GM19397 (cell line): Measurements from ENCODE around the gene ANKRD11.
"Not testable (repeated sequence)": the region's sequence is repeated elsewhere in the genome, so short reads cannot be mapped to it uniquely, and the experiment has no call there.

ENCODE experiments used
- ATAC-seq: cut with Tn5 transposase; IDR thresholded peaks from one replicate; pipeline ENCODE4 v1.9.1; 2021; ENCODE audit warnings: mild to moderate bottlenecking, moderate library complexity; ENCODE audit not compliant: unreplicated experiment

The ANKRD11 gene

DNA sequence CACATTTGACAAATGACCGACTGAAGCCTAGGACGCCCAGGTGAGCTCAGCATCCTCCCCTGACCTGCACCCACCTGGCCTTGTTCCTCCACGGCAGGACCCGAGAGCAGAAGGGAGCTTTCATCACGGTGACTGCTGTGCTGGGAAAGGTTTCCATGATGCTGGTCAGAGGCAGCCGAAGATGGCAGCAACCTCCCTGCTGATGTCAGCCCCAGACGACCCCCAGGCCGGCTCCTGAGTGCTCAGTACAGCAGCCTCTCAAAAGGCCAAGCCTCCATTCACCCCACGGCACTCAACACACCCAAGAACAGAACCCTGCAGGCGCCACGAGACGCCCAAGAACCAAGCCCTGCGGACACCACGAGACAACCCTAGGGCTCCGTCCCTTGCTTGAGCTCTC is 119.8 kb downstream of the ANKRD11 start:
- no peak for ATAC-seq

GRCh38 chr16:89370081-89370511 is 120.3 kb downstream of the ANKRD11 start:
- ATAC-seq = no peak

GRCh38 chr16:89369266-89369895 is 121.0 kb downstream of the ANKRD11 start:
- no peak for ATAC-seq

DNA sequence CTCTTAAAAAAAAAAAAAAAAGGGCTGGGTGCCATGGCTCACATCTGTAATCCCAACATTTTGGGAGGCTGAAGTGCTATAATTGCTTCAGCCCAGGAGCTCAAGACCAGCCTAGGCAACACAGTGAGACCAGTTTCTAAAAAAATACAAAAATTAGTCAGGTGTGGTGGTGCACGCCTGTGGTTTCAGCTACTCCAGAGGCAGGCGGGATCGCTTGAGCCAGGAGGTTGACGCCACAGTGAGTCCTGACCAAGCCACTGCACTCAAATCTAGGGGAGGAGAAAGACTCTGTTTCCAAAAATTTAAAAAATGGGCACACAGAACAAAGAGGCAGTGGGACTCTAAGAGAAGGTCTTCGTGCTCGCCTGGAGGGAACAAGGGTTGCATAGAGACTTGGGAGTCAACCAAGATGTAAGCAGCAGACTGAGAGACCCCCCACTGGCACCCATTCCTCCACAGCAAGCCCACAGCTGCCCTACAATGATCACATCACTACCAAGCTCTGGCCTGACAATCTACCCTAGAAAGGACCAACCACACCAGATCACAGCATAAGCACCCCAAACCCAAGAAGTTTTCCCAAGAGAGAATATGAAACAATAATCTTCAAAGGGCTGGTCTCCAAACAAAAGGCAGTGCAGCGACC is 121.6 kb downstream of the ANKRD11 start:
- ATAC-seq = no peak

GRCh38 chr16:89367538-89367915 is 122.8 kb downstream of the ANKRD11 start:
- no peak for ATAC-seq

GRCh38 chr16:89366561-89367537 is 123.5 kb downstream of the ANKRD11 start:
- ATAC-seq = no peak

DNA sequence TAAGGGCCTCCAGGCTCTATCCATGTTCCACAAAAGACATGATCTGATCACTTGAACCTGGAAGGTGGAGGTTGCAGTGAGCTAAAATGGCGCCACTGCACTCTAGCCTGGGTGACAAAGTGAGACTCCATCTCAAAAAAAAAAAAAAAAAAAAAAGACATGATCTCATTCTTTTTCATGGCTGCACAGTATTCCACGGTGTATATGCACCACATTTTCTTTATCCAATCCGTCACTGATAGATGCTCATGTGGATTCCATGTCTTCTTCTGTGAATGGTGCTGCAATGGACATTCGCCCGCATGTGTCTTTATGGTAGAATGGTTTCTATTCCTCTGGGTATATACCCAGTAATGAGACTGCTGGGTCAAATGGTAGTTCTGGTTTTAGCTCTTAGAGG is 124.4 kb downstream of the ANKRD11 start:
- no peak for ATAC-seq

DNA sequence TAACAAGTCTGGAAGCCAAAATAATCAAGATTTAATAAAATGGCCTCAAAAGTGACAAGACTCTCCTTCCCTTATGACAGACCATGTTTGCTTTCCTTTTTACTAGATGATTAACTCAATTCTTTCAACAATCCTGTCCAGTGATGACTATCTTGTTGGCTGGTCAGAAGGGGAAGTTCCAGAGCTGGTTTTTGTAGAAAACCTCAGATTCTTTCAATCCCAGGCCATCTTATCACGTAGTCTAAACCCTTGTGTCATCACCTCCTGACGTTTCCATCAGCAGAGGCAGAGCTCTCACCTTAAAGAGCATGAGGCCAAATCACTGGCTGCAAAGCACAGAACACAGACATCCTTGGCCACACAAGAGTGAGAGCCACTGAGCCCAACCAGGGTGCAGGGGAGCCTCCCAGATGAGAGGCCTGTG is 125.3 kb downstream of the ANKRD11 start:
- ATAC-seq = no peak

GRCh38 chr16:89364606-89365005 is 125.8 kb downstream of the ANKRD11 start:
- no peak for ATAC-seq

- no peak for ATAC-seq
Measured at GRCh38 chr16:89363621-89364393, 126.6 kb downstream of the ANKRD11 start.

GRCh38 chr16:89362540-89363223 is 127.7 kb downstream of the ANKRD11 start:
- ATAC-seq = not testable (repeated sequence)

- peak; percentile 39 for ATAC-seq
Measured at GRCh38 chr16:89361751-89362539, 128.4 kb downstream of the ANKRD11 start.

- ATAC-seq = peak; percentile 40
Measured at GRCh38 chr16:89360760-89361435, 129.5 kb downstream of the ANKRD11 start.

GRCh38 chr16:89359264-89360147 is 130.9 kb downstream of the ANKRD11 start:
- ATAC-seq = no peak

DNA sequence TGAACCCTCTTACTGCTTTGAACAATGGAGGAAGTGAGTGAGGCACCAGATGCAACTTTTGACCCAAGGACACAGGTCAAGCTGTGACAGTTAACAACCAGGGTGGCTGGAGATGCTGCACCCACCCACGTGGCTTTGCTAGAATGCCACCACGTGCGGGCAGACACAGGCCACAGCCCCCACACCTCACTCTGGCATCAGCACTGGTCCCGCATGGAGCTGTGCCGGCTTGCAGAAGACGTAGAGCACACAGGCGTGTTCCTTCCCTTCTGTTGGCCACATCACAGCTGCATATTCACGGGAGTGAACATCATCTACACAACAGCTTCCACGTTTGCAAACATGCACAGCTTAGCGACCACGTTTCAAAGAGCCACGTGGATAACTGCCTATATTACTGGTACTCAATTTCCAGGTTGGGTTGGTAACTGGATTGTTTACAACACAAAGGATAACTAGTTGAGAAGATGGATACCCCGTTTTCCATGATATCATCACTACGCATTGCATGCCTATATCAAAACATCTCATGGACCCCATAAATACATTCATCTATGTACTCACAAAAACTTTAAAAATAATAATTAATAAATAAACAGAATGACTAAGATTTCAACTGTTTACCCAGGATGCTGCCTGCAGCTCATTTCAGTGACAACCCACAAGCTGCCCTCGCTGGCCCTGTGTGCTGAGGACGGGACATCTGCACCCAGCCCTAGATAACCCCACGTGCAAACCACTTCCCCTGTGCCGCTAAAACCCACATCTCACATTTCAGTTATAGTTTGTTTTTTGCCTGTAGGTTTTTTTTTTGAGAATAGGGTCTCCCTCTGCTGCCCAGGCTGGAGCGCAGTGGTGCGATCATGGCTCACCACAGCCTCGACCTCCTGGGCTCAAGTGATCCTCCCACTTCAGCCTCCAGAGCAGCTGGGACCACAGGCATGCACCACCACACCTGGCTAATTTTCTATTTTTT is 132.0 kb downstream of the ANKRD11 start:
- ATAC-seq = no peak

DNA sequence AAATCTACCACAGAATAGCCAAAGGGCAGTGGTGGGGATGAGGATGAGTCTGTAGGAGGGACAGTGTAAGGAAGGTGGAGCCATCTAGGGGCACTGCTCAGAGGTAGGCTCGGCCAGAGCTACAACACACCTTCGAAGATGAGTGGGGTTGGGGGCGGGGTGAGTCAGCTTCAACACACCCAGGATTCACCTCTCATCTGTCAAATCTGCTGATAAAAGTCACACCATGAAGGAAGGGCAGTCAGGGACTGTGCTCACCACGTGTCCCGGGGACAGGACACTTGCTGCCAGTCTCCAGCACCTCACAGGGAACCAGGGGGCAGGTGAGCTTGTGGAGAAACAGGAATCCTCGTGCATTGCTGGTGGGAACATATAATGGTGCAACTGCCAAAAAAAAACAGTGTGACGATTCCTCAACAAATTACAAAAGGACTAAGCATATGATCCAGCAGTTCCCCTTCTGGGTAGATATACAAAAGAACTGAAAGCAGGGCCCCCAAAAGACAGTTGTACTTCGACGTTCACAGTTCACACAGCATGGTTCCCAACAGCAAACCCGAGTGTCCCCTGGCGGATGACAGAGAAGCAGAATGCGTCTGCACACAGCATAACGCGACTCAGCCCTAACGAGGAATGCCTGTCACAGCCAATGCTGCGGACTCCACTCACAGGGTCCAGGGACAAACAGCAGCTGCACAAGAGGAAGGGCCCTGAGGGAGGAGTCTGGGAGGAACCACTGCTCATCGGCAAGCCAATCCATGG is 133.1 kb downstream of the ANKRD11 start:
- no peak for ATAC-seq
